PFSK-1 (cell line): ENCODE data around the gene SLC5A8.

Experiments used
- POLR2AphosphoS5 ChIP-seq: IDR thresholded peaks from 2 replicates; pipeline ENCODE4 v1.6.1; 2012; ENCODE audit warnings: low read depth, mild to moderate bottlenecking, control low read depth, low read length, moderate library complexity
- SIN3A ChIP-seq: IDR thresholded peaks from 2 replicates; pipeline ENCODE4 v1.6.1; 2012; ENCODE audit warnings: mild to moderate bottlenecking, low read length, moderate library complexity, borderline replicate concordance; ENCODE audit not compliant: insufficient read depth
- TAF1 ChIP-seq: IDR thresholded peaks from 2 replicates; pipeline ENCODE4 v1.6.1; 2012; ENCODE audit warnings: low read length, control low read depth, borderline replicate concordance; ENCODE audit not compliant: insufficient read depth
- TF ChIP-seq, protein P1 (sequence below), 2 experiments: IDR thresholded peaks; 2 replicates each; pipeline versions ENCODE4 v1.6.1 to v1.8.0; 2011 to 2012; ENCODE audit warnings: low read depth in 2 of 2, low read length in 2 of 2, control low read depth in 1 of 2, inconsistent platforms in 1 of 2, mild to moderate bottlenecking in 1 of 2, moderate library complexity in 1 of 2; ENCODE audit not compliant: insufficient read depth in 1 of 2

DNA sequence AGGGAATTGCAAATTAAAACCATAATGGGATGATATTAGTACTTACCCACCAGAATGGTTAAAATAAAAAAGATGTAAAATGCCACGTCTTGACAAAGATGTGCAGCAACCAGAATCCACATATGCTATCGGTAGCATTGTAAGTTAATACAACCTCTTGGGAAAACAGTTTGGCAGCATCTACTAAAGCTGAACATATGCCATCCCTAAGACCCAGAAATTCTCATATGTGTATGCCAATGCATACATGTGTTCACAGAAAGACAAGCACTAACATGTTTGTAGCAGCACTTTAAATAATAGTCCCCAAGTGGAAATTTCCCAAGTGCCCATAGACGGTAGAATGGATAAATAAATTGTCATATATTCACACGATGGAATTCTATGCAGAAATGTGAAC lies 28.3 kb upstream of the SLC5A8 start:
- TF ChIP-seq POLR2AphosphoS5: no peak
- no peak for TF ChIP-seq TAF1
- TF ChIP-seq, protein P1, sequence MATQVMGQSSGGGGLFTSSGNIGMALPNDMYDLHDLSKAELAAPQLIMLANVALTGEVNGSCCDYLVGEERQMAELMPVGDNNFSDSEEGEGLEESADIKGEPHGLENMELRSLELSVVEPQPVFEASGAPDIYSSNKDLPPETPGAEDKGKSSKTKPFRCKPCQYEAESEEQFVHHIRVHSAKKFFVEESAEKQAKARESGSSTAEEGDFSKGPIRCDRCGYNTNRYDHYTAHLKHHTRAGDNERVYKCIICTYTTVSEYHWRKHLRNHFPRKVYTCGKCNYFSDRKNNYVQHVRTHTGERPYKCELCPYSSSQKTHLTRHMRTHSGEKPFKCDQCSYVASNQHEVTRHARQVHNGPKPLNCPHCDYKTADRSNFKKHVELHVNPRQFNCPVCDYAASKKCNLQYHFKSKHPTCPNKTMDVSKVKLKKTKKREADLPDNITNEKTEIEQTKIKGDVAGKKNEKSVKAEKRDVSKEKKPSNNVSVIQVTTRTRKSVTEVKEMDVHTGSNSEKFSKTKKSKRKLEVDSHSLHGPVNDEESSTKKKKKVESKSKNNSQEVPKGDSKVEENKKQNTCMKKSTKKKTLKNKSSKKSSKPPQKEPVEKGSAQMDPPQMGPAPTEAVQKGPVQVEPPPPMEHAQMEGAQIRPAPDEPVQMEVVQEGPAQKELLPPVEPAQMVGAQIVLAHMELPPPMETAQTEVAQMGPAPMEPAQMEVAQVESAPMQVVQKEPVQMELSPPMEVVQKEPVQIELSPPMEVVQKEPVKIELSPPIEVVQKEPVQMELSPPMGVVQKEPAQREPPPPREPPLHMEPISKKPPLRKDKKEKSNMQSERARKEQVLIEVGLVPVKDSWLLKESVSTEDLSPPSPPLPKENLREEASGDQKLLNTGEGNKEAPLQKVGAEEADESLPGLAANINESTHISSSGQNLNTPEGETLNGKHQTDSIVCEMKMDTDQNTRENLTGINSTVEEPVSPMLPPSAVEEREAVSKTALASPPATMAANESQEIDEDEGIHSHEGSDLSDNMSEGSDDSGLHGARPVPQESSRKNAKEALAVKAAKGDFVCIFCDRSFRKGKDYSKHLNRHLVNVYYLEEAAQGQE (IDR thresholded peaks at IDR 0.05; ENCODE audit: insufficient read depth in 1 of 2, low read depth in 2 of 2, low read length in 2 of 2): no peak
- TF ChIP-seq SIN3A: no peak
